Measurements from ENCODE around the gene TMEM236. TPM values are rescaled to one million over a fixed set of nuclear protein-coding genes. Genes with fewer than 3 reads are reported as not detected.

Gene TMEM236
- total RNA-seq, 2 donors from 2014 or later, result 0.07 TPM; not detected in 1

- ATAC-seq (peak; percentile 18), DNase-seq (no peak)
- H3K27me3 Mint-ChIP-seq, result peaks cover 5% of the 10 kb centered on the region
- H3K27ac Mint-ChIP-seq, result no peak overlapping the region
- no peaks in the 10 kb centered on the region for H3K36me3 Mint-ChIP-seq (ENCODE audit: low read depth)
- peaks cover 6% of the 10 kb centered on the region for H3K4me1 Mint-ChIP-seq
- H3K4me3 Mint-ChIP-seq, result no peak overlapping the region
- no peaks in the 10 kb centered on the region for H3K9me3 ChIP-seq (ENCODE audit: control insufficient read depth, low read length, poor library complexity, severe bottlenecking)
Measured at GRCh38 chr10:17756557-17757217, 4.7 kb downstream of the TMEM236 start.

GRCh38 chr10:17758200-17758599 is 6.2 kb downstream of the TMEM236 start:
- H3K4me1 Mint-ChIP-seq, result peaks cover 6% of the 10 kb centered on the region
- no peak overlapping the region for H3K4me3 Mint-ChIP-seq
- peaks cover 10% of the 10 kb centered on the region for H3K27me3 Mint-ChIP-seq
- H3K27ac Mint-ChIP-seq, result no peak overlapping the region
- DNase-seq (no peak), ATAC-seq (no peak)
- H3K36me3 Mint-ChIP-seq (ENCODE audit: low read depth), result no peaks in the 10 kb centered on the region
- H3K9me3 ChIP-seq (ENCODE audit: control insufficient read depth, low read length, poor library complexity, severe bottlenecking), result no peaks in the 10 kb centered on the region

GRCh38 chr10:17758896-17759295 is 6.9 kb downstream of the TMEM236 start:
- no peak for ATAC-seq
- peaks cover 5% of the 10 kb centered on the region for H3K4me1 Mint-ChIP-seq
- no peak for DNase-seq
- H3K27me3 Mint-ChIP-seq, result peaks cover 5% of the 10 kb centered on the region
- no peaks in the 10 kb centered on the region for H3K9me3 ChIP-seq (ENCODE audit: control insufficient read depth, low read length, poor library complexity, severe bottlenecking)
- H3K27ac Mint-ChIP-seq, result no peak overlapping the region
- no peak overlapping the region for H3K4me3 Mint-ChIP-seq
- no peaks in the 10 kb centered on the region for H3K36me3 Mint-ChIP-seq (ENCODE audit: low read depth)

GRCh38 chr10:17764142-17764541 is 12.1 kb downstream of the TMEM236 start:
- Mint-ChIP-seq H3K27ac (no peak overlapping the region), H3K27me3 (peaks cover 5% of the 10 kb centered on the region), H3K4me1 (no peaks in the 10 kb centered on the region), H3K4me3 (no peak overlapping the region), H3K36me3 (ENCODE audit: low read depth) (peaks cover 2% of the 10 kb centered on the region)
- DNase-seq (no peak), ATAC-seq (no peak)
- no peaks in the 10 kb centered on the region for H3K9me3 ChIP-seq (ENCODE audit: control insufficient read depth, low read length, poor library complexity, severe bottlenecking)

- ATAC-seq (no peak), DNase-seq (no peak)
- H3K27ac Mint-ChIP-seq, result no peak overlapping the region
- H3K4me1 Mint-ChIP-seq, result no peaks in the 10 kb centered on the region
- H3K9me3 ChIP-seq (ENCODE audit: control insufficient read depth, low read length, poor library complexity, severe bottlenecking), result no peaks in the 10 kb centered on the region
- no peak overlapping the region for H3K4me3 Mint-ChIP-seq
- H3K36me3 Mint-ChIP-seq (ENCODE audit: low read depth), result peaks cover 2% of the 10 kb centered on the region
- H3K27me3 Mint-ChIP-seq, result peaks cover 5% of the 10 kb centered on the region
Measured at GRCh38 chr10:17765602-17766001, 13.6 kb downstream of the TMEM236 start.

GRCh38 chr10:17766731-17767130 is 14.7 kb downstream of the TMEM236 start:
- H3K27ac Mint-ChIP-seq, result no peak overlapping the region
- H3K4me3 Mint-ChIP-seq, result no peak overlapping the region
- no peaks in the 10 kb centered on the region for H3K4me1 Mint-ChIP-seq
- H3K9me3 ChIP-seq (ENCODE audit: control insufficient read depth, low read length, poor library complexity, severe bottlenecking), result no peaks in the 10 kb centered on the region
- DNase-seq (no peak), ATAC-seq (no peak)
- peaks cover 11% of the 10 kb centered on the region for H3K27me3 Mint-ChIP-seq
- peaks cover 2% of the 10 kb centered on the region for H3K36me3 Mint-ChIP-seq (ENCODE audit: low read depth)

- ATAC-seq, result no peak
- Mint-ChIP-seq H3K4me3 (no peak overlapping the region), H3K36me3 (ENCODE audit: low read depth) (peaks cover 2% of the 10 kb centered on the region), H3K4me1 (no peaks in the 10 kb centered on the region), H3K27me3 (peaks cover 13% of the 10 kb centered on the region), H3K27ac (no peak overlapping the region)
- no peak for DNase-seq
- H3K9me3 ChIP-seq (ENCODE audit: control insufficient read depth, low read length, poor library complexity, severe bottlenecking), result no peaks in the 10 kb centered on the region
Measured at GRCh38 chr10:17768496-17768895, 16.5 kb downstream of the TMEM236 start.

- Mint-ChIP-seq H3K36me3 (ENCODE audit: low read depth) (peaks cover 2% of the 10 kb centered on the region), H3K4me1 (no peaks in the 10 kb centered on the region), H3K4me3 (no peak overlapping the region), H3K27ac (no peak overlapping the region), H3K27me3 (peaks cover 13% of the 10 kb centered on the region)
- DNase-seq (no peak), ATAC-seq (no peak)
- H3K9me3 ChIP-seq (ENCODE audit: control insufficient read depth, low read length, poor library complexity, severe bottlenecking), result no peaks in the 10 kb centered on the region
Measured at GRCh38 chr10:17768957-17769356, 17.0 kb downstream of the TMEM236 start.

GRCh38 chr10:17771017-17771416 is 19.0 kb downstream of the TMEM236 start:
- Mint-ChIP-seq H3K27ac (no peak overlapping the region), H3K4me1 (no peaks in the 10 kb centered on the region), H3K4me3 (no peak overlapping the region), H3K36me3 (ENCODE audit: low read depth) (peaks cover 2% of the 10 kb centered on the region), H3K27me3 (peaks cover 24% of the 10 kb centered on the region)
- ATAC-seq (no peak), DNase-seq (no peak)
- no peaks in the 10 kb centered on the region for H3K9me3 ChIP-seq (ENCODE audit: control insufficient read depth, low read length, poor library complexity, severe bottlenecking)

- H3K36me3 Mint-ChIP-seq (ENCODE audit: low read depth), result peaks cover 4% of the 10 kb centered on the region
- no peak overlapping the region for H3K4me3 Mint-ChIP-seq
- H3K4me1 Mint-ChIP-seq, result no peaks in the 10 kb centered on the region
- H3K27ac Mint-ChIP-seq, result no peak overlapping the region
- peaks cover 13% of the 10 kb centered on the region for H3K27me3 Mint-ChIP-seq
- H3K9me3 ChIP-seq (ENCODE audit: control insufficient read depth, low read length, poor library complexity, severe bottlenecking), result no peaks in the 10 kb centered on the region
- no peak for DNase-seq
- no peak for ATAC-seq
Measured at GRCh38 chr10:17779784-17780183, 27.8 kb downstream of the TMEM236 start.

- DNase-seq (no peak), ATAC-seq (no peak)
- Mint-ChIP-seq H3K27me3 (peaks cover 7% of the 10 kb centered on the region), H3K4me1 (no peaks in the 10 kb centered on the region), H3K27ac (no peak overlapping the region), H3K4me3 (no peak overlapping the region), H3K36me3 (ENCODE audit: low read depth) (peaks cover 4% of the 10 kb centered on the region)
- no peaks in the 10 kb centered on the region for H3K9me3 ChIP-seq (ENCODE audit: control insufficient read depth, low read length, poor library complexity, severe bottlenecking)
Measured at GRCh38 chr10:17780727-17781126, 28.7 kb downstream of the TMEM236 start.

- Mint-ChIP-seq H3K36me3 (ENCODE audit: low read depth) (peaks cover 4% of the 10 kb centered on the region), H3K4me1 (no peaks in the 10 kb centered on the region), H3K4me3 (no peak overlapping the region), H3K27ac (no peak overlapping the region), H3K27me3 (peaks cover 8% of the 10 kb centered on the region)
- no peak for DNase-seq
- no peak for ATAC-seq
- H3K9me3 ChIP-seq (ENCODE audit: control insufficient read depth, low read length, poor library complexity, severe bottlenecking), result no peaks in the 10 kb centered on the region
Measured at GRCh38 chr10:17781856-17782255, 29.9 kb downstream of the TMEM236 start.

- peaks cover 14% of the 10 kb centered on the region for H3K27me3 Mint-ChIP-seq
- ATAC-seq (no peak), DNase-seq (no peak)
- peaks cover 4% of the 10 kb centered on the region for H3K36me3 Mint-ChIP-seq (ENCODE audit: low read depth)
- H3K4me1 Mint-ChIP-seq, result no peaks in the 10 kb centered on the region
- no peak overlapping the region for H3K4me3 Mint-ChIP-seq
- H3K27ac Mint-ChIP-seq, result peak overlapping the region; percentile 12
- no peaks in the 10 kb centered on the region for H3K9me3 ChIP-seq (ENCODE audit: control insufficient read depth, low read length, poor library complexity, severe bottlenecking)
Measured at GRCh38 chr10:17782921-17783665, 31.1 kb downstream of the TMEM236 start.

GRCh38 chr10:17783751-17784150 is 31.8 kb downstream of the TMEM236 start:
- H3K9me3 ChIP-seq (ENCODE audit: control insufficient read depth, low read length, poor library complexity, severe bottlenecking), result no peaks in the 10 kb centered on the region
- Mint-ChIP-seq H3K4me3 (no peak overlapping the region), H3K27me3 (peaks cover 10% of the 10 kb centered on the region), H3K36me3 (ENCODE audit: low read depth) (peaks cover 4% of the 10 kb centered on the region), H3K4me1 (no peaks in the 10 kb centered on the region), H3K27ac (peak overlapping the region; percentile 12)
- DNase-seq, result no peak
- ATAC-seq, result no peak
